Omental fat pad (tissue), 4 donors: ENCODE data around the gene IGF1. TPM values are rescaled to one million over a fixed set of nuclear protein-coding genes. Genes with fewer than 3 reads are reported as not detected.

Experiments
- ATAC-seq: fragments of 150-250 bp; one replicate; pipeline ENCODE4 v1.9.1; 2016; ENCODE audit warnings: mild to moderate bottlenecking, moderate library complexity; ENCODE audit not compliant: low FRiP score
- DNase-seq: peaks from one replicate; pipeline ENCODE4 v3.0.0-alpha.2; 2019; ENCODE audit warnings: low spot score
- total RNA-seq, 4 donors: library from RNA; depleted of rRNA; stranded (reverse); fragments of >200 nt; gene quantifications; one replicate each; pipeline ENCODE4 v1.1.0, GENCODE V29; 2016
- TF ChIP-seq, protein P1 (sequence below), 3 donors: fragments of 450-650 bp; IDR thresholded peaks; one replicate each; pipeline ENCODE4 v1.5.1; 2016 to 2017; ENCODE audit warnings: antibody characterized with exemption in 3 of 3, mild to moderate bottlenecking in 3 of 3, moderate library complexity in 2 of 3

The IGF1 gene
- total RNA-seq, 4 donors from 2014 or later, result 68.1 to 248 (median 185) TPM

DNA sequence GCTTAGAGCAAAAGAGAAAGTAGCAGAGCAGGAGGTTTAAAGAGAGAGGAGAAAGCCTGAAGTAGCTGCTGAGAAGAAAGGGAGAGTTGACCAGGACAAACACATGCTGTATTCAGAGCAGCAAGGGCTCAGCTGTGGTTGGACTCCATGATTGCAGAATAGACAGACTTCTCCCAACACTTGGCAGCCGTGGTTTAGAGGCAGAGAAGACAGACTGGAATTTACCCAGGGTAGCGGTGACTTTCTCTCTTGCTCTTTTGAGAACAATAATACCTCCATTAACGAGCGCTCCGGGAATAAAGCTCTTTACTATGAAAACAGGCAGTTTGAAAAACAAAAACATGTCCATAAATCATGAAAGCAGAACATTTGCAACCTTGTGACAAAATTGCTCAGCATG is 21.4 kb upstream of the IGF1 start:
- DNase-seq (no peak), ATAC-seq (no peak)
- TF ChIP-seq, protein P1, sequence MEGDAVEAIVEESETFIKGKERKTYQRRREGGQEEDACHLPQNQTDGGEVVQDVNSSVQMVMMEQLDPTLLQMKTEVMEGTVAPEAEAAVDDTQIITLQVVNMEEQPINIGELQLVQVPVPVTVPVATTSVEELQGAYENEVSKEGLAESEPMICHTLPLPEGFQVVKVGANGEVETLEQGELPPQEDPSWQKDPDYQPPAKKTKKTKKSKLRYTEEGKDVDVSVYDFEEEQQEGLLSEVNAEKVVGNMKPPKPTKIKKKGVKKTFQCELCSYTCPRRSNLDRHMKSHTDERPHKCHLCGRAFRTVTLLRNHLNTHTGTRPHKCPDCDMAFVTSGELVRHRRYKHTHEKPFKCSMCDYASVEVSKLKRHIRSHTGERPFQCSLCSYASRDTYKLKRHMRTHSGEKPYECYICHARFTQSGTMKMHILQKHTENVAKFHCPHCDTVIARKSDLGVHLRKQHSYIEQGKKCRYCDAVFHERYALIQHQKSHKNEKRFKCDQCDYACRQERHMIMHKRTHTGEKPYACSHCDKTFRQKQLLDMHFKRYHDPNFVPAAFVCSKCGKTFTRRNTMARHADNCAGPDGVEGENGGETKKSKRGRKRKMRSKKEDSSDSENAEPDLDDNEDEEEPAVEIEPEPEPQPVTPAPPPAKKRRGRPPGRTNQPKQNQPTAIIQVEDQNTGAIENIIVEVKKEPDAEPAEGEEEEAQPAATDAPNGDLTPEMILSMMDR (IDR thresholded peaks at IDR 0.05), result no peak

DNA sequence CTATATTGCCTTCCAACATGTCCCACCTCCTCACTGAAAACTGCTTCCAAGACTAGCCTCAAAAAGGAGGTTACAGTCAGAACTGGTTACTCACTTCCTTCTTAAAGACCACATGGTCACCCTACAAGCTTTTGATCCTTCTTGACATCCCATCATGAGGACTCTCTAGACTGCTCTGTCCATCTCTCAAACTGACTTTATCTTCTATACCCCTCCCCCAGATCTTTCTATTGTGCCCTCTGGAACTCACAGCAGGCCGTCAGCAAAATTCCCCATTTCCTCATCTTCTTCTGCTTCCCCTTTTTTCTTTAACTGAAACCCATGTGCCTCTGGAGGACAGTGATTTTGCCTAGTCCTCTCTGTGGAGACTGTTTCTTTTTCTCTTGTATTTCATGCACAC is 18.1 kb upstream of the IGF1 start:
- TF ChIP-seq, protein P1 (IDR thresholded peaks at IDR 0.05), result no peak
- ATAC-seq (no peak), DNase-seq (no peak)

DNA sequence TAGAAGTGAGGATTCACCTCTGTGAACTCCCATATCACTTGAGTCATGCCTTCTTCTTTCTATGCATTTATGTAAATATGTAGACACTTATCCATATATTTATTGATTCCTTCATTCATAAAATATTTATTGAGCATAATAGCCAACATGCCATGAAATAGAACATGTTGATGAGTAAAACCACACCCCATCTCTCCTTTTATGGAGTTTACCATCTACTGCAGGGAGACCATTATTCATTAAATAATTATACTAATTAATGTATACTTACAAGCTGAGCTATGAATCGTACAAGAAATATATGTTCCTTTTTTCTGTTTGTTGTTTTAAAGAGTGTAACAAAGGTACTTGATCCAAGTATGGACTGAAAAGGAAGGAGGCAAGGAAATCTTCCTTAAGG is 17.4 kb upstream of the IGF1 start:
- DNase-seq, result no peak
- no peak for ATAC-seq
- TF ChIP-seq, protein P1 (IDR thresholded peaks at IDR 0.05), result no peak

DNA sequence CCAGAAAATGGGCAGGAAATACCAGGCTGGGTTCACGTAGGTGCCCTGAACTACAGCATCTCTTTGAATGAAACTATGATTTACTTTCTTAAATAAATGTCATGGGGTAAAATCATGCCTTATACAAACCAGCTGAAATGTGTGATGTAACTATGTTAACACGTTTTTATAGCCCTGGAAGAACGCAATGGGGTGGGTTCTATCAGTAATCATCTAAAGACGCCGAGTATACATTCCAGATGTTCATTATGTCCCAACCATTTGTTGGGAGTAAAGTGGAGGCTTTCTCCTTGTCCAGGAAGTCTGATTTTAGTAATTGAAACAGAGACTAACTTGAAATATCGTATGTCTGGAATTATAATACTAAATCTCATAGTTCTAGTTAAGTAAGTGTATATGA is 16.2 kb upstream of the IGF1 start:
- ATAC-seq (no peak), DNase-seq (no peak)
- TF ChIP-seq, protein P1 (IDR thresholded peaks at IDR 0.05), result no peak

DNA sequence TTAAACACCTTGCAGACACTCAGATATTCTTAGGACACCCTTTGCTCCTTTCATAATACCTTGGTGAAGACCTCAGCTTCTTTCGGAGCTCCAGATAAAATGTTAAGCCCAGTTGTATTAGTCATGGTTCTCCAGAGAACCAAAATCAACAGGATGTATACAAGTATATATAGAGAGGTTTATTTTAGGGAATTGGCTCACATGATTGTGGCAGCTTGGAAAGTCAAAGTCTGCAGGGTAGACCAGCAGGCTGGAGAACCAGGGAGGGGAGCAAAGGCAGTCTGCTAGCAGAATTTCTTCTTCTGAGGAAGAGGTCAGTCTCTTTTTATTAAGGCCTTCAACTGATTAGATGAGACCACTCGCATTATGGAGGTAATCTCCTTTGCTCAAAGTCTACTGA is 6.9 kb upstream of the IGF1 start:
- TF ChIP-seq, protein P1 (IDR thresholded peaks at IDR 0.05), result no peak
- no peak for DNase-seq
- ATAC-seq, result no peak

DNA sequence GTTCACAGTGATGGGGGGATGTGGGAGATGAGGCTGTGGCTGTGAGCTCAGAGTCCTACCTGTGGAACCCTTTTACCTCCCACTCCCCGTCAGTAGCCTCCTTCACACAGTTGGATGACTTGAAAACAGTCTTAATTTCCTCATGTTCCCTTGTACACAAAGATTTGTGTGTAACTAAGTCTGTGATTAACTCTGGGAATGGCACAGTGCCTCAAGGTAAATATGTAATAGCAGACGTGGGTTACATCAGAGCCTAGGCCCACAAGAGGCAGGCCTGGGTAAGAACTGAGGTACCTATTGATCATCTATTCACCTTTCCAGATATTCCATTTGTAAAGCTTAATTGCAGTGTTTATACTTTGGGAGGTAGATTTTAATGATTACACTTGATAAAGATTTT is 5.8 kb upstream of the IGF1 start:
- TF ChIP-seq, protein P1 (IDR thresholded peaks at IDR 0.05), result no peak
- DNase-seq (no peak), ATAC-seq (no peak)

DNA sequence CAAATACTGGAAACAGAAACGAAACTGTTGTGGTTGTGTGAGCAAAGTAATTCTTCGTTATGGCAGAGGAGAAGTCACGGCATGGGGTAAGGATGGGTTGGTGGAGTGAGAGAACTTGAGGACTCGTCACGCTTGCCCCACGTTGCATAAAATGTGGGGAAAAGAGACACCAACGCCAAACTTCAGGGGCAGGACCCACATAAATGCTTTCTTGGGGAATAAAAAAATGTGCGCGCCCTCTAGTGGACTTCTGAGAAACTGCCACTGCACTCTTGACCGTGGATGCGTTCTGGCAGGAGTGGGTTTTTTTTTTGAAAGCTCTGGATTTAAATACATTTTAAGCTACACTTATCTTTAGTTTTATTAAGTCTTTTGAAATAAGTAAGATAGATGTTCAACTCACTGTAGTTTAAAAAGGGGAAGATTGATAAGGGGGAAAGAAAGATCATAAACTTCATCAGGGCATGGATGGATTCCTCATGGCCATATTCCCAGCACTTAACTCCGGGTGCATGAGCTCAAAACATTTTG is 4.1 kb upstream of the IGF1 start:
- ATAC-seq, result no peak
- TF ChIP-seq, protein P1 (IDR thresholded peaks at IDR 0.05), result peak in 2 of 3 donors; percentile 59 to 69
- DNase-seq, result peak; percentile 39
